WI38 (cell line): ENCODE measurements around the gene CCDC142.

ENCODE experiments used
- H3K4me3 ChIP-seq: 2 replicates; pipeline ENCODE4 v1.5.1; 2011; ENCODE audit warnings: low read depth, mild to moderate bottlenecking, control low read depth, low read length
- CTCF ChIP-seq: IDR thresholded peaks from 2 replicates; pipeline ENCODE4 v1.5.1; 2012; ENCODE audit warnings: low read depth, mild to moderate bottlenecking, control low read depth, low read length

Gene CCDC142

GRCh38 chr2:74504591-74504990 lies 21.8 kb upstream of the CCDC142 start:
- TF ChIP-seq CTCF: no peak
- H3K4me3 ChIP-seq: no peak overlapping the region

GRCh38 chr2:74503506-74504475 lies 21.0 kb upstream of the CCDC142 start:
- no peak for TF ChIP-seq CTCF
- H3K4me3 ChIP-seq: peak overlapping the region; percentile 59

GRCh38 chr2:74502720-74503505 lies 20.1 kb upstream of the CCDC142 start:
- TF ChIP-seq CTCF: no peak
- H3K4me3 ChIP-seq: peak overlapping the region; percentile 59

GRCh38 chr2:74502147-74502719 lies 19.4 kb upstream of the CCDC142 start:
- TF ChIP-seq CTCF: no peak
- peak overlapping the region; percentile 59 for H3K4me3 ChIP-seq

GRCh38 chr2:74501335-74502071 lies 18.7 kb upstream of the CCDC142 start:
- H3K4me3 ChIP-seq: no peak overlapping the region
- no peak for TF ChIP-seq CTCF

- no peak overlapping the region for H3K4me3 ChIP-seq
- TF ChIP-seq CTCF: no peak
These were observed 17.8 kb upstream of the CCDC142 start for GRCh38 chr2:74500578-74500946.
